Chondrocyte (in vitro differentiated cells): ENCODE results near the gene SIRPB2. TPM values are rescaled to one million over a fixed set of nuclear protein-coding genes. Genes with fewer than 3 reads are reported as not detected.
A peak's percentile ranks its signal among the peaks of the same experiment; 100 is the strongest.

Experiments used
- DNase-seq: peaks from one replicate; pipeline ENCODE4 v3.0.0; 2021; ENCODE audit warnings: mixed read lengths, low spot score
- H3K27ac Mint-ChIP-seq: one replicate; pipeline ENCODE4 v1.8.0; 2021; ENCODE audit warnings: mild to moderate bottlenecking, moderate library complexity, mixed read lengths; ENCODE audit not compliant: unreplicated experiment
- H3K27me3 Mint-ChIP-seq: 2 replicates; pipeline ENCODE4 v1.8.0; 2021; ENCODE audit warnings: low read depth, mixed read lengths
- H3K36me3 Mint-ChIP-seq: 2 replicates; pipeline ENCODE4 v1.8.0; 2021; ENCODE audit warnings: low read depth, mixed read lengths
- H3K4me1 Mint-ChIP-seq: 2 replicates; pipeline ENCODE4 v1.8.0; 2021; ENCODE audit warnings: low read depth, mild to moderate bottlenecking, mixed read lengths
- H3K4me3 Mint-ChIP-seq: one replicate; pipeline ENCODE4 v1.8.0; 2021; ENCODE audit warnings: mild to moderate bottlenecking, moderate library complexity, mixed read lengths; ENCODE audit not compliant: unreplicated experiment
- H3K9me3 Mint-ChIP-seq: 2 replicates; pipeline ENCODE4 v1.8.0; 2021; ENCODE audit warnings: low read depth, mixed read lengths
- total RNA-seq: library from RNA; stranded (reverse); gene quantifications from 3 replicates; pipeline ENCODE4 v1.2.1, GENCODE V29; 2021
- TF ChIP-seq, protein P1 (sequence below): fragments of 200-600 bp; sonication (generic); IDR thresholded peaks from 2 replicates; pipeline ENCODE4 v1.5.0; 2021; ENCODE audit warnings: antibody characterized with exemption, mild to moderate bottlenecking, moderate library complexity

Gene SIRPB2
- total RNA-seq, 1 donor from 2014 or later: not detected

DNA sequence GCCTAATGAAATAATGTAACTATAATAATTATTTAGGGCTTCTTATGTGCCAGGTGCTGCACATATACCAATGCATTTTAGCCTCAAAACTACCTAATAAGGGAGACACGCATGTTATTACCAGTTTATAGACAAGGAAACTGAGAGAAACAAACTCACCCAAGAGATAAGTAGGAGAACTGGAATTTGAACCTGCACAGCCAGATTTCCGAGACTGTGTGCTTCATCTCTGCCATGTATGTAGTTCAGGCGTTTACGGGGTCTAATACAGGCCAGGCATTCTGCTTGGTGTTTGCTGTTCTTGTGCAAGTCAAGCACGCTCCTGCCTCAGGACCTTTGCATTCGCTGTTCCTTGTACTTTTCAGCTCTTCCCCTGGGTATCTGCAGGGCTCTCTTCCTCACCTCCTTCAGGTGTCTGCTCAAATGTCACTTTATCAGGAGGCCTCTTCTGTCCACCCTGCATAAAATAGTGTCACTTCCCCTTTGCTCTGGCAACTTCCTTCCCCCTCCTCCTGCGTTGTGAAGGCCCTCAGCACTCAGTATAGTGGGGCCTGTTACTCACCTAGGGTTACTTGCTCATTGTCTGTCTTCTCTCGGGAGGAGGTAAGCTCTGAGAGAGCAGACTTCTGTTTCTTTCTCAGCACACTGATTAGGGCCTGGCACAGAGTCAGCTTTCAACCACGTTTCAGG is 18.5 kb downstream of the SIRPB2 start:
- TF ChIP-seq, protein P1, sequence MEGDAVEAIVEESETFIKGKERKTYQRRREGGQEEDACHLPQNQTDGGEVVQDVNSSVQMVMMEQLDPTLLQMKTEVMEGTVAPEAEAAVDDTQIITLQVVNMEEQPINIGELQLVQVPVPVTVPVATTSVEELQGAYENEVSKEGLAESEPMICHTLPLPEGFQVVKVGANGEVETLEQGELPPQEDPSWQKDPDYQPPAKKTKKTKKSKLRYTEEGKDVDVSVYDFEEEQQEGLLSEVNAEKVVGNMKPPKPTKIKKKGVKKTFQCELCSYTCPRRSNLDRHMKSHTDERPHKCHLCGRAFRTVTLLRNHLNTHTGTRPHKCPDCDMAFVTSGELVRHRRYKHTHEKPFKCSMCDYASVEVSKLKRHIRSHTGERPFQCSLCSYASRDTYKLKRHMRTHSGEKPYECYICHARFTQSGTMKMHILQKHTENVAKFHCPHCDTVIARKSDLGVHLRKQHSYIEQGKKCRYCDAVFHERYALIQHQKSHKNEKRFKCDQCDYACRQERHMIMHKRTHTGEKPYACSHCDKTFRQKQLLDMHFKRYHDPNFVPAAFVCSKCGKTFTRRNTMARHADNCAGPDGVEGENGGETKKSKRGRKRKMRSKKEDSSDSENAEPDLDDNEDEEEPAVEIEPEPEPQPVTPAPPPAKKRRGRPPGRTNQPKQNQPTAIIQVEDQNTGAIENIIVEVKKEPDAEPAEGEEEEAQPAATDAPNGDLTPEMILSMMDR: no peak
- Mint-ChIP-seq H3K27me3 (no peaks in the 10 kb centered on the region), H3K4me3 (no peak overlapping the region), H3K27ac (no peak overlapping the region), H3K4me1 (peaks cover 24% of the 10 kb centered on the region), H3K9me3 (no peaks in the 10 kb centered on the region), H3K36me3 (no peaks in the 10 kb centered on the region)
- DNase-seq: no peak

DNA sequence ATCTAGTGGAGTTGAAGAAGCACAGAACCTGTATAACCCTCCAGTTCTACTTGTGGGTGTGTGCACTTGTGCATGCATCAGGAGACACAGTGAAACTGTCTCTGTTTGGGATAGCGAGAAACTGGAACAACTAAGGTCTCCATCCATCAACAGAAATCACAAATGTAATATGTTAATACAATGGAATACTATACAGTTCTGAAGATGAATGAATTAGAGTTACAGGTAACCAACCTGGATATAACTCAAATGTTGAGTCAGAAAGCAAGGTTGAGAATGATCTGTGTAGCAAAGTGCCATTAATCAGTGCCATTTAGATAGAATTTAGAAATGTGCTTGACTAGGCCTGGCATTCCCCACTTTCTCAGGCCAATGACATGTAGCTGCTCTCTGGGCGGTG is 20.0 kb downstream of the SIRPB2 start:
- no peaks in the 10 kb centered on the region for H3K36me3 Mint-ChIP-seq
- H3K9me3 Mint-ChIP-seq: no peaks in the 10 kb centered on the region
- TF ChIP-seq, protein P1: no peak
- H3K27ac Mint-ChIP-seq: no peak overlapping the region
- DNase-seq: no peak
- peaks cover 28% of the 10 kb centered on the region for H3K4me1 Mint-ChIP-seq
- H3K4me3 Mint-ChIP-seq: no peak overlapping the region
- H3K27me3 Mint-ChIP-seq: no peaks in the 10 kb centered on the region

DNA sequence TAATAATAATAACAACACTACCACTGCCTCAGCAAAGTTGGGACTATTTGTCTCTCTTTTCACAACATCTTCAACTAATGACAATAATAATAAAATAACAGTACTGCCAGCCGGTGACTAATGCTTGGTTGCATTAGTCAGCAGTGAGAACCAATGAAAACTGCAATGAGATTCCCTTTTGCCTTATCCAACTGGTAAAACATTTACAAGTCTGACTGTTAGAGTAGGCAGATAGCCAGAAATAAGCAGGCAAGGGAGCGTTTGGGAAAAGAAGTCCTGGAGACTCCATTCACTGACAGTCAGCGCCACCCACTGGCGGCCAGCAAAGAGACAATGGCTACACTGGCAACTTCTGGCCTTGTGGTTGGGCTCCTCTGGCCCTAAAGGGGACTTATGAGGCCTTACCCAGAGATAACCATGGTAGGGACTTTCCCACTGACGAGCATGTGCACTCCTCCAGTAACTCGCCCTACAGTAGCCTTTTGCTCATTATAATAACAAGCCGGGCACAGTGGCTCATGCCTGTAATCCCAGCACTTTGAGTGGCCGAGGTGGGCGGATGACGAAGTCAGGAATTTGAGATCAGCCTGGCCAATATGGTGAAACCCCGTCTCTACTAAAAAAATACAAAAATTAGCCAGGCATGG is 21.2 kb downstream of the SIRPB2 start:
- Mint-ChIP-seq H3K4me3 (peak overlapping the region; percentile 9), H3K27me3 (no peaks in the 10 kb centered on the region), H3K27ac (peak overlapping the region; percentile 98), H3K9me3 (no peaks in the 10 kb centered on the region), H3K4me1 (peaks cover 38% of the 10 kb centered on the region), H3K36me3 (no peaks in the 10 kb centered on the region)
- TF ChIP-seq, protein P1: peak; percentile 93
- no peak for DNase-seq

DNA sequence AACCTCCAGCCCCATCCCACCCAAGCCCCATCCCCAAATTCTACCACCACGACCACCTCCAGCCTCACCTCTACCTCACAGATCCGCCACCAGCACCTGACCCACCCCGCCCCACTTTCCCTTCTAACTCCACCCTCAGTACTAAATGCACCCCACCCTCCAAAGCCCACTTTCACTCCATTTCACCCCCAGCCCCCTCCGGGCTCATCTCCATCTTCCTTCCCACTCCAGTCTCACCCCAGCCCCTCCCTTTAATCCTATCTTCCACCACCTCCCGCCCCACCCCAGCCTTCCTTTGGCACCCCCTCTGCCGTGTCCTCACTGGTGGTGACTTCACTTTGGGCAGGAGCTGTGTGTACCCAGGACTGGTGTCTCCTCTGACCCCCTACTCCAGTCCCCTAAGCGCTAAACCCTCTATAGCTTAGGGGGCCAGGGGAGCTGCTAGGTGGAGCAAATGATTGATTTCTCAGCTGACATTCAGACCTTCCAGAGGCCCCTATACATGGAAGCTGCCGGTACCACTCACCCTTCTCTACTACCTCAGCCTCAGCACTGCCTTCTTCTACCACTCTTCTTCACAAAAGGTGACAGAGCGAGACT is 21.8 kb downstream of the SIRPB2 start:
- Mint-ChIP-seq H3K9me3 (no peaks in the 10 kb centered on the region), H3K27me3 (no peaks in the 10 kb centered on the region), H3K4me3 (no peak overlapping the region), H3K4me1 (peaks cover 44% of the 10 kb centered on the region), H3K27ac (peak overlapping the region; percentile 98), H3K36me3 (no peaks in the 10 kb centered on the region)
- TF ChIP-seq, protein P1: no peak
- DNase-seq: no peak

DNA sequence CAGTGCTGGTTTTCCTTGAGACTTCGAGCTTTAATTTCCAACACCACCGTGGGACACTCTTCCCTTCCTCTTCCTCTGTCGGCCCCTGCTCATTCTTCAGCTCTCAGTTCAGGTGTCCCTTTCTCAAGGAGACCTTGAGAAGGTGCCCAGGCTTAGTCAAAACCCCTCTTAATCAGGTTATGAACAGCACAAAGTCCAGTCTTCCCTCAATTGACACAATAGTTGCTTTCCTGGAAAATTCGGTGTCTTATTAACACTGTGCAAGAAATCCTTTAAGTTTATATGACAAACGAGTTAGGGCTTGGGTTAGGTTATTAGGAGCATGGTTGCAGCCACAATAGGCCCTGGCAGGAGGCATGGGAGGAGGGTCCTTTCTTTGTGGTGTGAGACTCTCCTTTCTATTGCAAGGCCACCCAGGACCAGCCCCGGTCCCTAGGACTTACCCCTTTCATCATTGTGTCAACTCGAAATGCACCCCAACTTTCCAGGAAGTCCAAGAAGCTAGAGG is 23.0 kb downstream of the SIRPB2 start:
- no peaks in the 10 kb centered on the region for H3K9me3 Mint-ChIP-seq
- H3K27ac Mint-ChIP-seq: no peak overlapping the region
- H3K27me3 Mint-ChIP-seq: no peaks in the 10 kb centered on the region
- peaks cover 53% of the 10 kb centered on the region for H3K4me1 Mint-ChIP-seq
- H3K4me3 Mint-ChIP-seq: no peak overlapping the region
- no peak for DNase-seq
- no peaks in the 10 kb centered on the region for H3K36me3 Mint-ChIP-seq
- TF ChIP-seq, protein P1: no peak
